Lung microvascular endothelial cell (primary cell): ENCODE results near the gene TRIM46. TPM values are rescaled to one million over a fixed set of nuclear protein-coding genes. Genes with fewer than 3 reads are reported as not detected.
"Not testable (repeated sequence)": the region's sequence is repeated elsewhere in the genome, so short reads cannot be mapped to it uniquely, and the experiment has no call there.

Experiments
- DNase-seq, 2 donors: peaks; one replicate each; pipeline versions ENCODE4 v3.0.0 to v3.0.0-alpha.2; 2010; ENCODE audit warnings: low read depth in 2 of 2
- total RNA-seq: library from RNA; depleted of rRNA; stranded (reverse); fragments of >200 nt; gene quantifications from 2 replicates; pipeline ENCODE4 v1.2.1, GENCODE V29; 2014

Gene TRIM46
- total RNA-seq, 1 donor from 2014 or later = 1.2 TPM

DNA sequence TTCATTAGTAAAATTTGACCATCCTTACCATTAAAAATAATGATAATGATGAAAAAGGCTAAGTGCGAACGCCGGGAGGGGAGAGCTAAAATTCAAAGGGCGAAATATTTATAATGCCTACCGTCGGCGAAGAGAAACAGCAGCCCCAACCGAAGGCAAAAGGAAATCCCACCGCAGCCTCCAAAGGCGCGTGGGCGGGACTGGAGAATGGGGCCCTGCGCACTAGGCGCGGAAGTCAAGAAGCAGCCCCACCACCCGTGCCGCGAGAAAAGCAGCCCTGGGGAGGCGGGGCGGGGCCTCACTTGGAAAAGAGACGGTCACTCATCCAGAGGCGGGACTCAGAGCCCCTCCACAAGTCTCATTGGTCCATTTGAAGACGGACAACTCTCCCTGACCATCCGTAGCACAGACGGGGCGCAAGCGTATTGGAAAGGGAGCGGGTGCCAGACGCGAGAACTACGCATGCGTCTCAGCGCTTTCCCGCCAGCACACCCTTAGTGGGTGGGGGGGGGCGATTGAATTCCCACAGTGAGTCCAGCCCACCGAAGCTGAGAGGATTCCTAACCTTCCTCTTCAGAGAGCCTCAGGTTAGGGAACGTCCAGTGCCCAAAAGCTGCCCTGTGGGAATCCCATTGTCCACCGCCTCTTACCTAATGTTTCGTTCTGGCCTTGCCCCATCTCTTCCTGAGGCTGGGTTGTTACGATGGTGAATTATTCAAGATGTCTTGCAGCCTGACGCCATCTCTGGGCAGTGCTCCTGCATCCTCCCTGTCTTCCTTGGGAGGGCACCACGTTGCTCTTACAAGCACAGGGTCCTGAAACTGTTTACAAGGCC lies 53.8 kb downstream of the TRIM46 start:
- peak; percentile 98 to 99 for DNase-seq

DNA sequence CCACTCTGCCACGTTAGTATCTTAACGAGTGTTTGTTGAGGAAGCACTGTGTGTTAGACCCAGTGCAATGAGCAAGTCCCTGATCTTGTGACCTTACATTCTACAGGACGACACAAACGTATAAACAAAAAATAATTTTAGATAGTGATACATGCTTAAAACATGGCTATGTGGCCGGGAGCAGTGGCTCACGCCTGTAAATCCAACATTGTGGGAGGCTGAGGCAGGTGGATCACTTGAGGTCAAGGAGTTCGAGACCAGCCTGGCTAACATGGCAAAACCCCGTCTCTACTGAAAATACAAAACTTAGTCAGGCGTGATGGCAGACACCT lies 54.4 kb downstream of the TRIM46 start:
- DNase-seq = no peak

DNA sequence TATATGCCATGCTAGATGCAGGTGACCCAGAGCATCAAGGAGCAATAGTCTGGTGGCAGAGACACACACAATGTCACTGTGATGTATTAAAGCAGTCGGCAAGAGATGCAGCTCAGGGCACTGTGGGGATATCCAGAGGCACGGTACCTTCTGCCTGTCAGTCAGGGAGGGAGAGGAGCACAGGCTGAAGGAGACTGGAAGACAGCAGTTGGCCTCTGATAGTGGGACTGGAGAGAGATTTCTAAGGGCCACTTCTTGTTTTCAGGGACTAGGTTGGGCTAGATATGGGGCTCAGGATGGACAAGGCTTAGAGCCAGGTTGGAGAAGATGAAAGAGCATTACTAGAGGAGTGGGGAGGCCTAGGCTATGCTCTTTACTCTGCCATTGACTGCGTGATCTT lies 57.7 kb downstream of the TRIM46 start:
- not testable (repeated sequence) for DNase-seq

DNA sequence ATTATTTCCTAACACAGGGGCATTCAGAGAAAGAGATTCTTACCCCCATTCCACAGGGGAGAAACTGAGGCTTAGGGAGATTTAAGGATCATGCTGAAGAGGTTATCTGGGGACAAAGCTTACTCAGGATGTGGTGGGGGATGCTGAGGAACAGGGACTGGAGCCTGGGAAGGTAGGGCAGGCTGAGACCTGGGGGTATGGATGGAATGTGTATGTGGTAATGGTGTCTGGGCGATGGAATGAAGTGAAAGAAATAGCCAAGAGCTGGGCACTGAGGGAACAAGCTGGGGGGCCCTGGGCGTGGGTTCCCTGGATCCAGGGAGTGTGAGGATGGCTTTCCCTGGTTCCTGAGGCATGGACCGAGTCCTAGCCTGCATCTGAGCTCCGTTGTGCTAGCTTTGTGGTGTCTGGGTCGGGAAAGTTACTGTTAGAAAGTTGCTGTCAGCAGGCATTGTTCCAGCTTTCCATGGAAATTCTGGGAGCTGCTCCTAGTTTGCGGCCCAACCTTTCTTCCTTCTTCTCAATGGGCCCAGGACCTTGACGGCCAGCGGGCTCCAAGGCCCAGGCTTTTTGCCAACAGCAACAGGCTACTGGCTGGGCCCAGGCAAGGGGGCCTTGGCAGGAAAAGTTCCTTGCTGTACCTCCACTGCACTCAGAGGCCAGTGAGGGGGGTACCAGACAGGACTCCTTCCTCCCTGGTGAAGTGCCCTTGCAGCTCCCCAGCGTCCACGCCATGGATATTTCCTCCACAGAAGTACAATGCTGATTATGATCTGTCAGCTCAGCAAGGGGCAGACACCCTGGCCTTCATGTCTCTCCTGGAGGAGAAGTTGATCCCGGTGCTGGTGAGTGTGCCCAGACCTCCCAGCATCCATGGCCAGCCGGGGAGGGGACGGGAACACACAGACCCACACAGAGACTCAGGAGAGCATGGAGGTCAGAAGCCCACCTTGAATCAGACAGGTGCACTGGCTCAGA lies 58.6 kb downstream of the TRIM46 start:
- peak; percentile 21 to 71 for DNase-seq

DNA sequence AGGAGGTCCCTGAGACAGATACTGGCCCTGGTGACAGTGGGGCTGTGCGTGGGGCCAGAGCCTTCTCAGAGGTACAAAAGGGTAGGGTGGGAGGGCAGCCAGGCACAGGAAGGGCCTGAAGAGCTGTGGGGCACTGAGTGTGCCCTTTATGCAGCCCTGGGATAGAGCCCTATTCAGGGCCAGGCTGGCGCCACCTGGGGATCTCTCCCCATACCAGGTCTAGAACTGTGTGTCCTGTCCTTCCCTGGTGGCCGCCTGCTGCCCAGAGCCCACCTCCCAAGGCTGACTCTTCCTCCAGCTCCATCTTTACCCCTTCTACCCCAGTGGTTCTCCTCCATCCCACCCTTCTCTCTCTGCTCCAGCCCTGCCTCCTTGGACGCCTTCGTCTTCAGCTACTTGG lies 59.9 kb downstream of the TRIM46 start:
- DNase-seq = not testable (repeated sequence)

Other genes starting within 250 kb of the TRIM46 start
- 7.6 and 13.9 TPM in 2 replicates for gene PMVK, start 237.1 kb upstream of the TRIM46 start, total RNA-seq
- 83.9 and 85.2 TPM in 2 replicates for gene PBXIP1, start 217.8 kb upstream of the TRIM46 start, total RNA-seq
- gene PYGO2, start 212.1 kb upstream of the TRIM46 start, total RNA-seq = 20.5 and 42.5 TPM in 2 replicates
- gene SHC1, start 203.1 kb upstream of the TRIM46 start, total RNA-seq = 175 and 321 TPM in 2 replicates
- gene CKS1B, start 199.2 kb upstream of the TRIM46 start, total RNA-seq = 30.4 and 54.5 TPM in 2 replicates
- 18.3 and 24.2 TPM in 2 replicates for gene FLAD1, start 190.5 kb upstream of the TRIM46 start, total RNA-seq
- 0.40 and 0.44 TPM in 2 replicates for gene LENEP, start 180.3 kb upstream of the TRIM46 start, total RNA-seq
- gene ZBTB7B, start 171.0 kb upstream of the TRIM46 start, total RNA-seq = 7.4 and 10.3 TPM in 2 replicates
- 0.20 TPM in 1 of 2 replicates, not detected in the other for gene DCST2, start 140.1 kb upstream of the TRIM46 start, total RNA-seq
- not detected in 2 replicates for gene DCST1, start 140.0 kb upstream of the TRIM46 start, total RNA-seq
- 82.5 and 197 TPM in 2 replicates for gene ADAM15, start 122.5 kb upstream of the TRIM46 start, total RNA-seq
- gene EFNA4, start 110.1 kb upstream of the TRIM46 start, total RNA-seq = 13.5 and 15.1 TPM in 2 replicates
- 0.79 and 1.3 TPM in 2 replicates for gene EFNA3, start 95.0 kb upstream of the TRIM46 start, total RNA-seq
- gene EFNA1, start 46.0 kb upstream of the TRIM46 start, total RNA-seq = 127 and 129 TPM in 2 replicates
- 36.9 and 41.8 TPM in 2 replicates for gene SLC50A1, start 38.0 kb upstream of the TRIM46 start, total RNA-seq
- 25.5 and 34.9 TPM in 2 replicates for gene DPM3, start 33.3 kb upstream of the TRIM46 start, total RNA-seq
- 169 and 232 TPM in 2 replicates for gene KRTCAP2, start 545 bp upstream of the TRIM46 start, total RNA-seq
- 7.9 and 9.2 TPM in 2 replicates for gene THBS3, start 34.0 kb downstream of the TRIM46 start, total RNA-seq
- gene MTX1, start 34.8 kb downstream of the TRIM46 start, total RNA-seq = 28.8 and 31.6 TPM in 2 replicates
- gene ENTREP3, start 81.6 kb downstream of the TRIM46 start, total RNA-seq = 2.4 and 3.0 TPM in 2 replicates
- 24.8 and 34.1 TPM in 2 replicates for gene SCAMP3, start 88.5 kb downstream of the TRIM46 start, total RNA-seq
- 12.2 and 24.0 TPM in 2 replicates for gene CLK2, start 99.7 kb downstream of the TRIM46 start, total RNA-seq
- gene HCN3, start 103.6 kb downstream of the TRIM46 start, total RNA-seq = 0.44 and 0.60 TPM in 2 replicates
- under 0.01 TPM in 1 of 2 replicates, not detected in the other for gene PKLR, start 127.6 kb downstream of the TRIM46 start, total RNA-seq
- gene FDPS, start 135.0 kb downstream of the TRIM46 start, total RNA-seq = 397 and 432 TPM in 2 replicates
- gene RUSC1, start 147.0 kb downstream of the TRIM46 start, total RNA-seq = 7.2 and 9.3 TPM in 2 replicates